NAMALWA (cell line): Measurements from ENCODE around the gene RPL37.
"Not testable (repeated sequence)": the region's sequence is repeated elsewhere in the genome, so short reads cannot be mapped to it uniquely, and the experiment has no call there.

ENCODE experiments used
- DNase-seq: peaks from one replicate; pipeline ENCODE4 v3.0.0-alpha.2; 2015; ENCODE audit warnings: low spot score

RPL37 gene

DNA sequence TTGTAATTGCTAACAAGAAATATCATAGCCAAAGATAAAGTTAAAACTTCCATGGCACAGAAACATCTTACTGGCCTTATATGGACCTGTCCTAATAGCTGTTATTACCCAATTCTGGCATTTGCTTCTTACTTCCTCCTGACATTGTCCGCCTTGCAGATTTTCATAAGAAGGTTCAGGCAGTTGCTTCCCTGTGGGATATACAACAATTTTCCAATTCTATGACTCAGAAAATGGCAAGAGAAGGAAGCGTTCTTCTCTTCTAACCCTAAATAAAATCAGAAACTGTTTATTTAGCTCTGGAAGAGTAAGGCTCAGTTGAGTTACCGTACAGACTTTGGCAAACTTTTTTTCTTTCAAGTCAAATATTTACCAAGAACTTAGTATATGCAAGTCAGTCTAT, 38.5 kb downstream of the RPL37 start:
- DNase-seq = no peak

GRCh38 chr5:40794877-40795276, 40.1 kb downstream of the RPL37 start:
- DNase-seq = not testable (repeated sequence)

DNA sequence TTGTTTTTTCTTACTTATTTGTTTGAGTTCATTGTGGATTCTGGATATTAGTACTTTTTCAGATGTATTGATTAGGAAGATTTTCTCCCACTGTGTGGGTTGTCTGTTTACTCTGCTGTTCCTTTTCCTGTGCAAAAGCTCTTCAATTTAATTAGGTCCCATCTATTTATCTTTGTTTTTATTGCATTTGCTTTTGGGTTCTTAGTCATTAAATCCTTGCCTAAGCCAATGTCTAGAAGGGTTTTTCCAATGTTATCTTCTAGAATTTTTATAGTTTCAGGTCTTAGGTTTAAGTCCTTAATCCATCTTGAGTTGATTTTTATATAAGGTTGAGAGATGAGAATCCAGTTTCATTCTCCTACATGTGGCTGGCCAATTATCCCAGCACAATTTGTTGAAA, 40.7 kb downstream of the RPL37 start:
- DNase-seq = not testable (repeated sequence)

- DNase-seq = not testable (repeated sequence)
These were observed 42.3 kb downstream of the RPL37 start for GRCh38 chr5:40792691-40793090.

DNA sequence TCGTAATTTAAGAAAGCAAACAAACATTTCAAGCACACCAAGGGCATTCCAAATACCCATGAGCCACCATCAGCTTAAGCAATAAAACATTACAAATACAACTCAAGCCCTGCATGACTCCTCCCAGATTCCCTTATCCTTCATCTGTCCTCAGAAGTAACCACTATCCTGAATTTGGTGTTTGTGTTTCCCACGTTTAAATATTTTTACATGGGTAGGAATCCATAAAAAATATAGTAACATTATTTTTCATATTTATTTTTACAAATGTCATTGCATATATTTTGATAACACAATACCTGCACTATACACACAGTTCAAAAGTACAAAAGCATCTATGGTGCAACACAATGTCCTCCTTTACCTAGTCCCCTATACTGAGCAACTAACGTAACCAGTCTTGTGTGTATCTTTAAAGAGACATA, 43.3 kb downstream of the RPL37 start:
- DNase-seq = no peak

- DNase-seq = no peak
These were observed 44.0 kb downstream of the RPL37 start for GRCh38 chr5:40790947-40791593.

- DNase-seq = not testable (repeated sequence)
These were observed 46.1 kb downstream of the RPL37 start for GRCh38 chr5:40788941-40789340.

DNA sequence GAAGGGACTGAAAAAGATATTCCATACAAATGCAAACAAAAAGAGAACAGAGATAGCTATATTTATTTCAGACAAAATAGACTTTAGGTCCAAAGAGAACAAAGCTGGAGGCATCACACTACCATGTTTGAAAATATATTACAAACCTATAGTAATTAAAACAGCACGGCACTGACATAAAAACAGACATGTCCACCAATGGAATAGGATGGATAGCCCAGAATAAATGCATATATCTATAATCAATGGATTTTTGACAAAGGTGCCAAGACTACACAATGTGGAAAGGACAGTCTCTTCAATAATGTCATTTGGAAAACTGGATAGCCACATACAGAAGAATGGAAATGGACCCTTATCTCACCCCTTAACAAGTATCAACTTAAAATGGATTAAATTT, 47.0 kb downstream of the RPL37 start:
- no peak for DNase-seq

DNA sequence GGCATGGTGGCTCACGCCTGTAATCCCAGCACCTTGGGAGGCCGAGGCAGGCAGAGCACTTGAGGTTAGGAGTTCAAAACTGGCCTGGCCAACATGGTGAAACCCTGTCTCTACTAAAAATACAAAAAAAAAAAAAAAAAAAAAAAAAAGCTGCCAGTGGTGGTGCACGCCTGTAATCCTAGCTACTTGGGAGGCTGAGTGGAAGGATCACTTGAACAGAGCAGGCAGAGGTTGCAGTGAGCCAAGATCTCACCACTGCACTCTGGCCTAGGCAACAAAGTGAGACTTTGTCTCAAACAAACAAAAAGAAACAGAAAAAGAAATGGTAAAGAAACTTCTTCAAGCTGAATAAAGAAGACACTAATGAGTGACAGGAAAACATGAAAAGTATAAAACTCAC, 48.4 kb downstream of the RPL37 start:
- not testable (repeated sequence) for DNase-seq

DNA sequence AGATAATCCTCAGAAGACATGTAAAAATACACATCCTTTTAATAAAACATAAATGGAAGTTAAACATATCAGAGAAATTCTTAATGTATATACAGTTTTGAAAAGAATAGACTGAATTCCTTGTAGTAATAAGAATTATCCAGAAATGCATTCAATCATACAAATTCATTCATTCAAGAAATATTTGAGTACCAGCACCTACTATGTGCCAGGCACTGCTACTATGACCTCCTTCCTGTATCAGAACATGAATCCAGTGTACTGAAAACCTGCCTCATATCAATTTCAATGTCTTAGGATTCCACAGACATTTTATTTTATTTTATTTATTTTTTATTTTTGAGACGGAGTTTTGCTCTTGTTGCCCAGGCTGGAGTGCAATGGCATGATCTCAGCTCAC, 50.1 kb downstream of the RPL37 start:
- DNase-seq = no peak

- no peak for DNase-seq
These were observed 50.9 kb downstream of the RPL37 start for GRCh38 chr5:40784027-40784653.

DNA sequence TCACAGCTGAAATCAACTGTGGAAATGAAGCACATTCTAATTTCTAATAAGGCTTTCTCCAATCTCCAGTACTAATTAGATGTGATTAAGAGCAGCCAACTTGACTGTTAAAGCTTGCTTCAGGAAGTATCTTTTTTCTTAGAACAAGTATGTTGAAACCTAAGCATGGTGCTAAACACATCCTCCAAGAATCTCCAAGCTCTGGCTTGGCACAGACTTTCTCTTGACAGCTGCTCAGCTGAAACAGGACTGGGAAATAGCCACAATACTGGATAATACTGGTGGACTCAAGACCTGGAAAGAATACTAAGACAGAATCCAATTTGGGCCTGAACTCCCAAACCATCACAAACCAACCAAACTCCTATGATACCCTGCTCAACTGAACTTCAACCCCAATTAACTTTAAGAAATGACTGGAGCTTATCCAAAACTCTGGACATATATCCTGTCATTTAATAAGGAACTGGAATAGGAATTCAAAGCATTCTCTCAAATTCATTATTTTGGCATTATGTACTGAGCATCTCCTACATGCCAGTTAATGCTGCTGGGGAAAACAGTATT, 53.1 kb downstream of the RPL37 start:
- DNase-seq = no peak

DNA sequence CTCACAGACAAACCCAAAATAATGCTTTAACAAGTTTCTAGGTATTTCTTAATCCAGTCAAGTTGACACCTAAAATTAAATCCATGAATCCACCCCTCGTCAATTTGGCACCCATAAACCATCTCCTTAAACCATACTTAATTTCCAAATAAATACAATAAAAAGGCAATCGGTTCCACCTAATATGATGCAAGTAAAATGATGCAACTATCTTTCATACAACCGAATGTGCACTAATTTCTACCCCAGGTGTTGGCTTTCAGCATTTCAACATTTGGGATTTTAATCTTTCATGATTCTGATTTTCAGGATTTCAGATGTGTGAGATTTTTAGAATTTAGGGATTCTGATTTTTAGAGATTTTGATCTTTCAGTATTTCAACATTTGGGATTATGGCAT, 54.2 kb downstream of the RPL37 start:
- no peak for DNase-seq

GRCh38 chr5:40780199-40780598, 54.8 kb downstream of the RPL37 start:
- no peak for DNase-seq

DNA sequence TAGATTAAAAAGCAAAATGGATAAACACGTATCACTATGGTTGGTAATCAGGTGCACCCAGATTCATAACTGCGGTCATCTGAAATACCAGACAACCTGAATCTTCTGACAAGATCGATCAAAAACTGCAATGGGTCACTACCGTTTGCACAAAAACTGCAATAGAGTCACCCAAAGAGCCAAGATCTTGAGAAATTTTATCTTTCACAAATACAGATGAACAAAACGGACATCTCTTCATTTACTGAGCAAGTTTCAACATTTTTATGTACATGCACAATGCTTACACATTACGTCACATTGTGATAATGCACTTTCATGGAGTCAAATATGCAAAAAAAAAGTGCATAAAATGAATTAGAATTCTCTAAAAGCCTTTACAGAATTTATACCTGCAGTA, 55.5 kb downstream of the RPL37 start:
- no peak for DNase-seq

DNA sequence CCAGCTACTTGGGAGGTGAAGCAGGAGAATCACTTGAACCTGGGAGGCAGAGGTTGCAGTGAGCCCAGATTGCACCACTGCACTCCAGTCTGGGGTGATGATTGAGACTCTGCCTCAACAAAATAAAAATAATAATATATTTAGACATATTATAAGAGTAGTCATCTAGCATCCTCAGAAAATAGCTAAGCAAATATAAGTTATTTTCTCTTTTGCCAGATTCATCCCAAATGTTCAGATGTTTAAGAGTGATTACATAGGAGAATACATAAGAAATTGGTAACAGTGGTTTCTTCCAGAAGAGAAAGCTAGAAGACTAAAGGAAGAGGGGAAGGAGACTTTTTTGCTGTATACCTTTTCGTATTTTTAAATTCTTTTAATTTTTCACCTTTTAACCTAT, 56.9 kb downstream of the RPL37 start:
- DNase-seq = no peak

GRCh38 chr5:40776658-40776977, 58.4 kb downstream of the RPL37 start:
- DNase-seq = no peak

GRCh38 chr5:40775846-40776657, 59.0 kb downstream of the RPL37 start:
- DNase-seq = no peak
